Type B pancreatic cell (in vitro differentiated cells): Measurements from ENCODE around the gene ZNF343. TPM values are rescaled to one million over a fixed set of nuclear protein-coding genes. Genes with fewer than 3 reads are reported as not detected.

Source experiments
- DNase-seq: peaks from one replicate; pipeline ENCODE4 v3.0.0; 2021; ENCODE audit warnings: mixed read lengths; ENCODE audit not compliant: unreplicated experiment; ENCODE audit errors: extremely low spot score
- H3K27ac Mint-ChIP-seq: 2 replicates; pipeline ENCODE4 v1.8.0; 2021; ENCODE audit warnings: mild to moderate bottlenecking, mixed read lengths
- H3K27me3 Mint-ChIP-seq: 2 replicates; pipeline ENCODE4 v1.8.0; 2021; ENCODE audit warnings: mixed read lengths
- H3K36me3 Mint-ChIP-seq: 2 replicates; pipeline ENCODE4 v1.8.0; 2021; ENCODE audit warnings: mixed read lengths
- H3K4me1 Mint-ChIP-seq: one replicate; pipeline ENCODE4 v1.8.0; 2021; ENCODE audit warnings: mixed read lengths; ENCODE audit not compliant: unreplicated experiment
- H3K4me3 Mint-ChIP-seq: 2 replicates; pipeline ENCODE4 v1.8.0; 2021; ENCODE audit warnings: mild to moderate bottlenecking, mixed read lengths
- H3K9me3 Mint-ChIP-seq: 2 replicates; pipeline ENCODE4 v1.8.0; 2021; ENCODE audit warnings: mixed read lengths
- CTCF ChIP-seq: fragments of 200-600 bp; sonication (generic); conservative IDR thresholded peaks from 2 replicates; pipeline ENCODE4 v1.5.0; 2021; ENCODE audit warnings: antibody characterized with exemption, mild to moderate bottlenecking
- total RNA-seq: library from RNA; stranded (reverse); gene quantifications from 2 replicates; pipeline ENCODE4 v1.2.1, GENCODE V29; 2021; ENCODE audit warnings: low replicate concordance

Gene ZNF343
- total RNA-seq, 1 donor from 2014 or later = 16.6 TPM

GRCh38 chr20:2483504-2483903 lies 25.2 kb downstream of the ZNF343 start:
- H3K4me1 Mint-ChIP-seq = no peaks in the 10 kb centered on the region
- no peaks in the 10 kb centered on the region for H3K9me3 Mint-ChIP-seq
- H3K27ac Mint-ChIP-seq = no peak overlapping the region
- H3K4me3 Mint-ChIP-seq = no peak overlapping the region
- peaks cover 38% of the 10 kb centered on the region for H3K36me3 Mint-ChIP-seq
- H3K27me3 Mint-ChIP-seq = no peaks in the 10 kb centered on the region
- TF ChIP-seq CTCF = no peak
- no peak for DNase-seq

GRCh38 chr20:2480381-2480780 lies 28.3 kb downstream of the ZNF343 start:
- Mint-ChIP-seq H3K4me1 (no peaks in the 10 kb centered on the region), H3K4me3 (no peak overlapping the region), H3K9me3 (no peaks in the 10 kb centered on the region), H3K36me3 (peaks cover 34% of the 10 kb centered on the region), H3K27me3 (no peaks in the 10 kb centered on the region), H3K27ac (no peak overlapping the region)
- no peak for TF ChIP-seq CTCF
- DNase-seq = no peak

- no peak overlapping the region for H3K4me3 Mint-ChIP-seq
- H3K27me3 Mint-ChIP-seq = no peaks in the 10 kb centered on the region
- H3K4me1 Mint-ChIP-seq = no peaks in the 10 kb centered on the region
- DNase-seq = no peak
- no peak overlapping the region for H3K27ac Mint-ChIP-seq
- H3K9me3 Mint-ChIP-seq = no peaks in the 10 kb centered on the region
- no peak for TF ChIP-seq CTCF
- H3K36me3 Mint-ChIP-seq = peaks cover 23% of the 10 kb centered on the region
These were observed 31.7 kb downstream of the ZNF343 start for GRCh38 chr20:2476742-2477615.

- Mint-ChIP-seq H3K9me3 (no peaks in the 10 kb centered on the region), H3K27me3 (no peaks in the 10 kb centered on the region), H3K4me3 (no peak overlapping the region), H3K27ac (no peak overlapping the region), H3K4me1 (peaks cover under 1% of the 10 kb centered on the region), H3K36me3 (peaks cover 17% of the 10 kb centered on the region)
- DNase-seq = no peak
- TF ChIP-seq CTCF = no peak
These were observed 32.6 kb downstream of the ZNF343 start for GRCh38 chr20:2475850-2476741.

- TF ChIP-seq CTCF = no peak
- DNase-seq = no peak
- Mint-ChIP-seq H3K27ac (no peak overlapping the region), H3K4me1 (peaks cover 15% of the 10 kb centered on the region), H3K36me3 (peaks cover 19% of the 10 kb centered on the region), H3K4me3 (no peak overlapping the region), H3K27me3 (no peaks in the 10 kb centered on the region), H3K9me3 (no peaks in the 10 kb centered on the region)
These were observed 35.2 kb downstream of the ZNF343 start for GRCh38 chr20:2473516-2473915.
